Sigmoid colon (tissue), 4 donors: ENCODE measurements around the gene LBX2.

Source experiments
- EP300 ChIP-seq, 4 donors: sonication (generic); formaldehyde crosslinking; IDR thresholded peaks; one replicate each; pipeline ENCODE4 v1.6.1; 2017; ENCODE audit warnings: antibody characterized with exemption in 4 of 4
- POLR2A ChIP-seq, 2 donors: fragments of 450-650 bp; IDR thresholded peaks; one replicate each; pipeline ENCODE4 v1.6.1; 2016; ENCODE audit warnings: antibody characterized with exemption in 2 of 2, mild to moderate bottlenecking in 2 of 2, moderate library complexity in 2 of 2
- POLR2AphosphoS5 ChIP-seq, 4 donors: sonication (generic); formaldehyde crosslinking; IDR thresholded peaks; one replicate each; pipeline ENCODE4 v1.6.1; 2017; ENCODE audit warnings: antibody characterized with exemption in 4 of 4
- TF ChIP-seq, protein P1 (sequence below), 4 experiments: fragments of 450-650 bp in 3 of 4; fragments of 200-600 bp in 1 of 4; IDR thresholded peaks; one replicate each; pipeline ENCODE4 v1.5.1; 2016 to 2019; ENCODE audit warnings: antibody characterized with exemption in 4 of 4, mild to moderate bottlenecking in 3 of 4, moderate library complexity in 2 of 4

DNA sequence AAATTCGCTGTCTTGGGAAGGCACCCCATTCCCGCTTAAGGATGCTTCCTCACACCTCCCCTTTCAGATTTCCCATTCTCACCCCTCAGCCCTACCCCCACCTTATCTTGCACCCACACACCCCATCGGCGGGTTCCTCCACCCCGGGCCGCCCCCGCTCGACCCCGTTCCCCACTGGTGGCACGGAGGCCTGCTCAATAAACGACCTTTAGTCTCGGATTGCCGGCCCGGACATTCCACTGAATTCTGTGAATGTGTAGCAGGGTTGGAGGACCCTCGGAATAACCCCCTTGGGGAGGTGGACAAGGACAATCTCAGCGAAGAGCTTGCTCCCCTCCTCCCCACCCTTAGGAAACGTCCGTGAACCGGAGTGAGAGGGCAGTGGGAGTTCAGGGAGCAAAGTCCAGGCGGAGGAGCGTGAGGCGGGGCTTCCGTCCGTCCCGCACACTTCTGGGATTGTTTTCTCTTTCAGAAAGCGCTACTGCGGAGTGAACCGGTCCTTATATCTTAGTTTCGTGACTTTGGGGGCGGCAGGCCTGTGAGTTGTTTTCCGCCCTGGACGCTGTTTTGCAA lies 2.8 kb upstream of the LBX2 start:
- TF ChIP-seq POLR2A (IDR thresholded peaks at IDR 0.05) (no peak), POLR2AphosphoS5 (IDR thresholded peaks at IDR 0.05) (no peak), EP300 (IDR thresholded peaks at IDR 0.05) (no peak)
- TF ChIP-seq, protein P1, sequence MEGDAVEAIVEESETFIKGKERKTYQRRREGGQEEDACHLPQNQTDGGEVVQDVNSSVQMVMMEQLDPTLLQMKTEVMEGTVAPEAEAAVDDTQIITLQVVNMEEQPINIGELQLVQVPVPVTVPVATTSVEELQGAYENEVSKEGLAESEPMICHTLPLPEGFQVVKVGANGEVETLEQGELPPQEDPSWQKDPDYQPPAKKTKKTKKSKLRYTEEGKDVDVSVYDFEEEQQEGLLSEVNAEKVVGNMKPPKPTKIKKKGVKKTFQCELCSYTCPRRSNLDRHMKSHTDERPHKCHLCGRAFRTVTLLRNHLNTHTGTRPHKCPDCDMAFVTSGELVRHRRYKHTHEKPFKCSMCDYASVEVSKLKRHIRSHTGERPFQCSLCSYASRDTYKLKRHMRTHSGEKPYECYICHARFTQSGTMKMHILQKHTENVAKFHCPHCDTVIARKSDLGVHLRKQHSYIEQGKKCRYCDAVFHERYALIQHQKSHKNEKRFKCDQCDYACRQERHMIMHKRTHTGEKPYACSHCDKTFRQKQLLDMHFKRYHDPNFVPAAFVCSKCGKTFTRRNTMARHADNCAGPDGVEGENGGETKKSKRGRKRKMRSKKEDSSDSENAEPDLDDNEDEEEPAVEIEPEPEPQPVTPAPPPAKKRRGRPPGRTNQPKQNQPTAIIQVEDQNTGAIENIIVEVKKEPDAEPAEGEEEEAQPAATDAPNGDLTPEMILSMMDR (IDR thresholded peaks at IDR 0.05) = no peak
